Sigmoid colon (tissue), 7 donors: ENCODE data around the gene SPATA31D3. TPM values are rescaled to one million over a fixed set of nuclear protein-coding genes. Genes with fewer than 3 reads are reported as not detected.
A peak's percentile ranks its signal among the peaks of the same experiment; 100 is the strongest.
"Not testable (repeated sequence)": the region's sequence is repeated elsewhere in the genome, so short reads cannot be mapped to it uniquely, and the experiment has no call there.

Experiments
- DNase-seq: peaks from one replicate; pipeline ENCODE4 v3.0.0-alpha.2; 2019
- H3K27ac ChIP-seq, 4 donors: fragments of 200-600 bp; sonication (generic); one replicate each; pipeline ENCODE4 v1.5.1; 2016 to 2019; ENCODE audit warnings: mild to moderate bottlenecking in 1 of 4
- H3K27me3 ChIP-seq, 3 donors: fragments of 200-600 bp; sonication (generic); one replicate each; pipeline ENCODE4 v1.5.1; 2019; ENCODE audit warnings: mild to moderate bottlenecking in 1 of 3
- H3K36me3 ChIP-seq, 4 donors: fragments of 200-600 bp; sonication (generic); one replicate each; pipeline ENCODE4 v1.5.1; 2016 to 2019
- H3K4me1 ChIP-seq, 4 donors: fragments of 200-600 bp; sonication (generic); one replicate each; pipeline ENCODE4 v1.5.1; 2017 to 2019
- H3K4me3 ChIP-seq, 4 donors: fragments of 200-600 bp; sonication (generic); one replicate each; pipeline ENCODE4 v1.5.1; 2017 to 2019; ENCODE audit warnings: mild to moderate bottlenecking in 2 of 4, moderate library complexity in 1 of 4
- H3K9me3 ChIP-seq, 4 donors: fragments of 200-600 bp in 3 of 4; sonication (generic) in 3 of 4; one replicate each; pipeline versions ENCODE4 v1.5.1 to v1.6.1; 2013 to 2019
- EP300 ChIP-seq, 4 donors: sonication (generic); formaldehyde crosslinking; IDR thresholded peaks; one replicate each; pipeline ENCODE4 v1.6.1; 2017; ENCODE audit warnings: antibody characterized with exemption in 4 of 4
- POLR2A ChIP-seq, 2 donors: fragments of 450-650 bp; IDR thresholded peaks; one replicate each; pipeline ENCODE4 v1.6.1; 2016; ENCODE audit warnings: antibody characterized with exemption in 2 of 2, mild to moderate bottlenecking in 2 of 2, moderate library complexity in 2 of 2
- POLR2AphosphoS5 ChIP-seq, 4 donors: sonication (generic); formaldehyde crosslinking; IDR thresholded peaks; one replicate each; pipeline ENCODE4 v1.6.1; 2017; ENCODE audit warnings: antibody characterized with exemption in 4 of 4
- whole genome bisulfite sequencing, 2 donors: extraction: QIAGEN DNeasy Blood & Tissue Kit; methylation state at CpG; one replicate each; pipeline ENCODE4 v1.1.7; 2013; 5-methylcytosine and 5-hydroxymethylcytosine counted together
- intact Hi-C: fragments of 100-400 bp; cut with DNase I; formaldehyde crosslinking; loops from one replicate; pipeline ENCODE4 v1.15.1; 2023
- polyA plus RNA-seq, 3 donors: library from polyadenylated mRNA; stranded (reverse); fragments of 200-250 nt; gene quantifications; one replicate each; pipeline ENCODE4 v1.2.3, GENCODE V29; 2013
- total RNA-seq, 4 donors: library from RNA; depleted of rRNA; stranded (reverse); fragments of >200 nt; gene quantifications; one replicate each; pipeline ENCODE4 v1.1.0, GENCODE V29; 2016
- TF ChIP-seq, protein P1 (sequence below), 4 experiments: fragments of 450-650 bp in 3 of 4; fragments of 200-600 bp in 1 of 4; IDR thresholded peaks; one replicate each; pipeline ENCODE4 v1.5.1; 2016 to 2019; ENCODE audit warnings: antibody characterized with exemption in 4 of 4, mild to moderate bottlenecking in 3 of 4, moderate library complexity in 2 of 4
- donor health status: healthy with polysubstance abuse.
- donor health status: Bipolar disorder and iron deficiency.
- donor health status: healthy.

Gene SPATA31D3
- total RNA-seq (not detected), polyA plus RNA-seq (not detected)

DNA sequence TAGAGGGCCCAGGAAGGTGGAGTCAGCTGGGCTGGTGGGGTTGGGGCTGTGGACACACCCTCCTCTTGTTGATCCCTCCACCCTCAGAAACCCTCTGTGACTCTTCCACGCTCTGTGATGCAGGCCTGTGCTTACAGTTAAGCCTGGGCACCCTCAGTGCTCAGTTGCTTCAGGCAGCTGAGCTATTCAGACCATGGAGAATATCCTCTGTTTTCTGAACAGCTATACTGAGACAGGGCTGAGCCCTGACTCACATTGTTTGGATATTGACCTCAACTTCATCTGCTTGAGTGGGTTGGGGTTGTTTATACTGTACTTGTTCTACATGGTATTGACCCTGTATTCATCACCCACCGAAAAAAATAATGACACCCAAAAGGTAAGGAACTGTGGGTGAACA, at the start of gene SPATA31D3:
TSS of gene SPATA31D3 (plus strand) at position 108 of the 400 bp plus-strand sequence. CDS start at position 194, 86 bp downstream.
- H3K27me3 ChIP-seq, H3K4me3 ChIP-seq, H3K4me1 ChIP-seq, H3K27ac ChIP-seq, H3K36me3 ChIP-seq, DNase-seq, intact Hi-C loops, H3K9me3 ChIP-seq: not testable (repeated sequence)
- whole genome bisulfite sequencing, 2 donors = no CpG with 5 or more reads among the region's 2 CpGs

- H3K9me3 ChIP-seq = no peaks in the 10 kb centered on the region
- H3K4me1 ChIP-seq = peaks cover 0 to 5% (median 4%) of the 10 kb centered on the region in 4 donors
- no peak for DNase-seq
- H3K36me3 ChIP-seq = no peaks in the 10 kb centered on the region
- TF ChIP-seq, protein P1, sequence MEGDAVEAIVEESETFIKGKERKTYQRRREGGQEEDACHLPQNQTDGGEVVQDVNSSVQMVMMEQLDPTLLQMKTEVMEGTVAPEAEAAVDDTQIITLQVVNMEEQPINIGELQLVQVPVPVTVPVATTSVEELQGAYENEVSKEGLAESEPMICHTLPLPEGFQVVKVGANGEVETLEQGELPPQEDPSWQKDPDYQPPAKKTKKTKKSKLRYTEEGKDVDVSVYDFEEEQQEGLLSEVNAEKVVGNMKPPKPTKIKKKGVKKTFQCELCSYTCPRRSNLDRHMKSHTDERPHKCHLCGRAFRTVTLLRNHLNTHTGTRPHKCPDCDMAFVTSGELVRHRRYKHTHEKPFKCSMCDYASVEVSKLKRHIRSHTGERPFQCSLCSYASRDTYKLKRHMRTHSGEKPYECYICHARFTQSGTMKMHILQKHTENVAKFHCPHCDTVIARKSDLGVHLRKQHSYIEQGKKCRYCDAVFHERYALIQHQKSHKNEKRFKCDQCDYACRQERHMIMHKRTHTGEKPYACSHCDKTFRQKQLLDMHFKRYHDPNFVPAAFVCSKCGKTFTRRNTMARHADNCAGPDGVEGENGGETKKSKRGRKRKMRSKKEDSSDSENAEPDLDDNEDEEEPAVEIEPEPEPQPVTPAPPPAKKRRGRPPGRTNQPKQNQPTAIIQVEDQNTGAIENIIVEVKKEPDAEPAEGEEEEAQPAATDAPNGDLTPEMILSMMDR (IDR thresholded peaks at IDR 0.05) = no peak
- no peak for TF ChIP-seq POLR2AphosphoS5 (IDR thresholded peaks at IDR 0.05)
- no peak for TF ChIP-seq POLR2A (IDR thresholded peaks at IDR 0.05)
- no peak for TF ChIP-seq EP300 (IDR thresholded peaks at IDR 0.05)
- WGBS, 2 donors = 81 to 84% methylated on average over 3 of the region's 3 CpGs
- H3K4me3 ChIP-seq = no peak overlapping the region
- no peaks in the 10 kb centered on the region for H3K27me3 ChIP-seq
- H3K27ac ChIP-seq = no peak overlapping the region
- intact Hi-C loops = no loop called here
Observed at GRCh38 chr9:81893929-81894328, 49.4 kb upstream of the SPATA31D3 start.

- intact Hi-C loops = no loop called here
- TF ChIP-seq POLR2AphosphoS5 (IDR thresholded peaks at IDR 0.05) = no peak
- TF ChIP-seq, protein P1 (IDR thresholded peaks at IDR 0.05) = no peak
- TF ChIP-seq EP300 (IDR thresholded peaks at IDR 0.05) = no peak
- TF ChIP-seq POLR2A (IDR thresholded peaks at IDR 0.05) = no peak
- DNase-seq = no peak
- Histone ChIP-seq H3K9me3 (no peaks in the 10 kb centered on the region), H3K36me3 (no peaks in the 10 kb centered on the region), H3K4me3 (no peak overlapping the region), H3K27me3 (no peaks in the 10 kb centered on the region), H3K4me1 (peaks cover 0 to 12% (median 9%) of the 10 kb centered on the region in 4 donors), H3K27ac (no peak overlapping the region)
- 84 to 88% methylated on average over 1 of the region's 1 CpG for WGBS, 2 donors
Observed at GRCh38 chr9:81894891-81895290, 48.4 kb upstream of the SPATA31D3 start.

- Histone ChIP-seq H3K9me3 (no peaks in the 10 kb centered on the region), H3K27me3 (no peaks in the 10 kb centered on the region), H3K27ac (no peak overlapping the region), H3K36me3 (no peaks in the 10 kb centered on the region), H3K4me3 (no peak overlapping the region), H3K4me1 (peaks cover 0 to 12% (median 9%) of the 10 kb centered on the region in 4 donors)
- TF ChIP-seq POLR2AphosphoS5 (IDR thresholded peaks at IDR 0.05) (no peak), EP300 (IDR thresholded peaks at IDR 0.05) (no peak), POLR2A (IDR thresholded peaks at IDR 0.05) (no peak)
- TF ChIP-seq, protein P1 (IDR thresholded peaks at IDR 0.05) = no peak
- no peak for DNase-seq
- intact Hi-C loops = no loop called here
Observed at GRCh38 chr9:81896070-81896469, 47.2 kb upstream of the SPATA31D3 start.

- intact Hi-C loops = no loop called here
- DNase-seq = no peak
- no peaks in the 10 kb centered on the region for H3K9me3 ChIP-seq
- TF ChIP-seq, protein P1 (IDR thresholded peaks at IDR 0.05) = no peak
- TF ChIP-seq POLR2A (IDR thresholded peaks at IDR 0.05) = no peak
- peak in 3 of 4 donors; percentile 20 to 30 (median 26) for TF ChIP-seq POLR2AphosphoS5 (IDR thresholded peaks at IDR 0.05)
- 79 to 89% methylated on average over 1 of the region's 1 CpG for WGBS, 2 donors
- H3K4me1 ChIP-seq = peaks cover 0 to 12% (median 9%) of the 10 kb centered on the region in 4 donors
- no peak overlapping the region for H3K4me3 ChIP-seq
- H3K36me3 ChIP-seq = no peaks in the 10 kb centered on the region
- H3K27ac ChIP-seq = peak overlapping the region in 2 of 4 donors; percentile 41 to 54
- H3K27me3 ChIP-seq = no peaks in the 10 kb centered on the region
Observed at GRCh38 chr9:81898851-81899250, 44.4 kb upstream of the SPATA31D3 start.
